RPMI7951 (cell line): ENCODE results near the gene TRPM1. TPM values are rescaled to one million over a fixed set of nuclear protein-coding genes. Genes with fewer than 3 reads are reported as not detected.
A peak's percentile ranks its signal among the peaks of the same experiment; 100 is the strongest.

Experiments
- DNase-seq: peaks from one replicate; pipeline ENCODE4 v3.0.0-alpha.2; 2012; ENCODE audit warnings: low read depth
- total RNA-seq: library from RNA; depleted of rRNA; stranded (reverse); fragments of >200 nt; shearing (Covaris generic); gene quantifications from 2 replicates; pipeline ENCODE4 v1.2.3, GENCODE V29; 2014

The TRPM1 gene
- total RNA-seq, 1 experiment from 2014 or later: not detected

DNA sequence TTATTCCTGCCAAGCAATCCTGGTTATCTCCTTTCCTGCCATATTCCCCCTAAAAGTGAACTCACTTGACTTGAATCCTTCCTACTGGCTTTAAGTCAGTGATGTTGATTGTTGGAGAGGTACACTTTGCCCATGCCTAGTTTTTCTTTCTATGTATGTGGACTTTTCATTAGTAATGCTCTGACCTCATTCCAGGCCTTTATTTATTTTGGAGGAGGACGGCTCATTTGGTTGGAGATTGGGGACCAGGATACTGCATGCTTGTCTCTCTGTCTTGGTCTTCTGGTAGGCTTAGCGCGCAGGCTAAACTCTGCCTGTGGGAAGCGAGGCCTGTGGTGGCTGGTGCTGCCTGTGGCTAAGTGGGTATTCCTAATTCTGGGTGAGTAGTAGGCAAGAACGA, 81.0 kb downstream of the TRPM1 start:
- DNase-seq: no peak

DNA sequence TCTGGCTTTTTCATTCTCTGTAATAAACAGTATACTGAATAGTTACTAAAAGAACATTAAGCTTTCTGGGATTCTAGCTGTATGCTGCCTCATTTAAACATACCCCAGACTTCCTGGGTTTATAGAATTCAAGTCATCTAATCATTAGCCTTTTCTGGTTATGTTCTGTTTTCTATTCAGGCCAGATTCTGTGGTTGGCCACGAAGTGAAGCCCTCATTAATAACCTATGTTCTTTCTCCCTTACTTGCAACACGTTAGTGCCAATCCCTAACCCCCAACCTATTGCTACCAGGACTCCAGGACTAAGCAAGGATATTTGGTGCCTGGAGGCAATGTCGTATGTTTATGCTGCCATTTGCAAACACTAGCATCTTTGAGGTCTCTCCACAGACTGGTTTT, 81.5 kb downstream of the TRPM1 start:
- DNase-seq: no peak

DNA sequence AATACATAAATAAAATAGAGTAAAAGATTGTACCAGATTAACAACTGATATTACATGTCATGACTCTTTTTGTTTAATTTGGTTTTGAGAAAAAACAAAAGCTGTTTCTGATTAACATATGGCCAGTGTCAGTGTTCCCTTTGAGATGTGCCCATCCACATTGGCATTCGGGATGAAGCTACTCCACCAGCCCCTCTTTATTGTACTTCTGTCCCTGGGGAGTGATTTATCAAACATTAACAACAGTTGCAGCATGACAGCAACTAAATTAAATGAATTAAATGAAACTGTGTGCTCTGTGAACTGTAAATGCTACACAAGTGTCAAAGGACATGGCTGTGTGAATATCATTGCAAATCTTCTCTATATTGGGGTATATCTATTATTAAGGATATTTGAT, 84.2 kb downstream of the TRPM1 start:
- DNase-seq: no peak

DNA sequence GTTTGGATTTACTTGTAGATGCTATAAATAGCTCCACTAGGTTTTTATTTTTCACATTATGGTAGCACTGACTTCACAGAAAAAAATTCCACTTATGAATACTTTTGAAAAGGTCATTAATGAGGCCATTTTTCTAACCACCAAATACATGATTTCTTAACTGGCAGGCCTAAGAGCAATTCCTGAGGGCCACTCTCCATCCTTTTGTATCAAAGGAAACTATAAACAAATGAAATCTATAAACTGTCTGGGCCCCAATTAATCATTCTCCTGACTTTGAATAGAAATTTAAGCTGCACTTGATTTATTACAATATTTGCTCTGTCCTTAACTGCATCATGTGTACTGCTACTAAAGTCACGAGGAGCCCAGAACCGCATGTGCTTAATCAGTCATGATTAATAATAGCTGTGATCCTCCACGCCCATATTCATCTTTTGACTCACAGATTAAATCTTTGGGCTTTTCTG, 85.0 kb downstream of the TRPM1 start:
- DNase-seq: no peak

DNA sequence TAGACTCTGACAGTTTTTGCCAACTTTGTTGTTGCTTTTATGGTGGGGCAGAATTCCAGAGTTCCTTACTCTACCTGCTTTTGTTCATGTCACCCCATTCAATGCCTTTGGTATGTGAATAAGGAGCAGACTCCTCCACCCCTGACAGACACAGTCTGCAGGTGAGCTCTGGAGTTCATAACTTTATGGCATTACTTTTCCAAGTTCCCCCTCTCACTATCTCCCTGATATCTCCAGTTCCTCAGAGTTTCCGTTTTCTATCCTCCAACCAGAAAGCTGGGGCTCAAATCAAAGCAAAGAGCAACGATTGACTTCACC, 87.0 kb downstream of the TRPM1 start:
- no peak for DNase-seq

DNA sequence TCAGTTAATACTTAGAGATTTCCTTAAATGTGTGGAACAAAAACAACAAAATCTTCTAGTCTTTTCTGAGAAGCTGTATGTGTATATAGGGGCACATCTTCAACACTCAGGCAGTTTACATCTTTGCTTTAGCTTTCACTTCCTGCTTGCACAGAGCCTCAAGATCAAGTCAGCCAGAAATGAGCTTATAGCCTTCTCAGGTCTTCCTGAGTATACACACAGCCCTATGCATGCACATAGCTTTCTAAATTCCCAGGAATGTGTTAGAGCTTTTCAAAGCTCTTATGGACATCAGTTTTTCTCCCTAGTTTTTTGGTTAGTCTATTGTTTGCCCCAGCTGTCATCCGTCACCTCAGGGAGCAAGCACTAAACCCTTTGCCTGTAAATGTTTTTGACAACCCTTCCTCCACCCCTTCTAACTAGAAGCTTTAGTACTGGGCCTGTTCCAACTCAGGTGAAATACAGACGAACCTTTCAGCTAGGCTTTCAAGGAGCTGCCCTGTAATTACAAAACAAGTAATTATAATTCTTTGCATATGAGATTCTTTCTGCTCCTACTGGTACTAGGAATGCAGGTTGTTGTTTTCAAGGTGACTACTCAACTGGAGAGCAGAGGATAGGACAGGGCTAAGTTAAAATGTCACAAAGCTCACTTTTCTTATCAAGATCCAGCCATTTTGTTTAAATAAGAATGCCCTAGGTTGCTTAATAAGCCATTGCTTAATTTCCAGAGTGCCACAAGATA, 87.5 kb downstream of the TRPM1 start:
- no peak for DNase-seq

DNA sequence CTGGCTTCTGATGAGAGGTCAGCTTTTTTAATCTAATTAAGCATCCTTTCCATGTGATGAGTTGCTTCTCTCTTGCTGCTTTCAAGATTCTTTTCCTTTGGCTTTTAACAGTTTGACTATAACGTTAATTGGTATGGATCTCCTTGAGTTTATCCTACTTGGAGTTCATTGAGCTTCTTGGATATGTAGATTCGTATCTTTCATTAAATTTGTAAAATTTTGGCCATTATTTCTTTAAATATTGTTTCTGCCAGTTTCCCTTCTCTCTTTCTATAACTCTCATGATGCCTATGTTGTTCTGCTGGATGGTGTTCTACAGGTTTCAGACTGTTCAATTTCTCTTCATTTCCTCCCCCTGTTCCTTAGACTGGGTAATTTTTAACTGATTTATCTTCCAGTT, 89.1 kb downstream of the TRPM1 start:
- no peak for DNase-seq

DNA sequence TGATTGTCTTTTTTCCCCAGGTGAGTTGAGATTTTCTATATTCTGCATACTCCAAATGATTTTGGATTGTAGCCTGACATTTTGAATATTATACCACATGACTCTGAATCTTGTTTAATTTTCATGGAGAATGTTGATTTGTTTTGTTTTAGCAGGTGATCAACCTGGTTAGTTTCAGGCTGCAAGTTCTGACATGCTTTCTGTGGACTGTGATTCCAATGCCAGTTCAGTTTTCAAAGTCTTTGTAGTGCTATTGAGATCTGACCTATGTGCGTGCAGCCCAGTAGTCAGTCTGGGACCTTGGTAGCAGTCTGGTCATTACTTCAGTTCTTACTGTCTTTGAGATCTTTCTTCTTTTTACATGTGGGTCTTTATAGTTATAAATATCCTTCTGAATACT, 91.5 kb downstream of the TRPM1 start:
- no peak for DNase-seq

DNA sequence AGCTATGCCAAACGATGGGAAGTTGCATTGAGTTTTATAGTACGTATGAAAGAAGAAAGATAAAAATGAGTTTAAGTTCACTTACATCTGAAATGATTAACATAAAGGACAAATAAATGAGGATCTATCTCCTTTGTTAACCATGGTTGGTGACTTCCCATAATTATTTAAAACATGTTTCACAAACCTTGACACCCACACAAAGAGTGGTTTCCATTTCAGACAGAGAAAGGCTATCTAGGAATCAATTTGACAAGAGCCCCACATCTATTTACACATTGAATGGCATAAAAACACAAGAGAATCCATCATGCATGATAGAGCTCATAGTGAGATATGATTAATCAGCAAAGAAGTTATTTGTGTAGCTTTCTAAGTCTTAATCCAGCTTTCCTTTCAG, 95.9 kb downstream of the TRPM1 start:
- no peak for DNase-seq

DNA sequence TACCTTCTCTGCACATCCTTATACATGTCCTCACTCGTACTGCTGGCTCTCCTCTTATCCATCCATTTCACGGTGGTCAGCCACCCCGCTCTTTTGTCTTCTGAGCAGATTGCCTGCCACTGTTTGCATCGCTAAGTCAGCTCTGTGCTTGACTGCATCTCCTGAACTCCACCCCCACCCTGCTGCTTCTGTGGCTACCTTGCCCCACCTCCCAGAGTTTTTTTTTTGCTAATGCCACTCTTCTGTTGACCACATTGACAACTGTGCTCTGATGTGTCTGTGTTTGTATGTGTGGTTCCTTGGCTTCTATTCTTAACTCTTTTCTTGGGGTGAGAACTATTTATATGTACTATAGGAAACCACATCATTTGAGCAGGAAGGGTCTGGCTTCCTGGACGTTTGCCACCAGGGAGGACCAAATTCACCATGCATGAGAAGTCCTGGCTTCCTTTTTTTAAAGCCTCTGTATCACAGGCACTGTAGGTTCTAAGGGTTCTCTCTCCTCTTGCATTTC, 97.2 kb downstream of the TRPM1 start:
- DNase-seq: no peak

DNA sequence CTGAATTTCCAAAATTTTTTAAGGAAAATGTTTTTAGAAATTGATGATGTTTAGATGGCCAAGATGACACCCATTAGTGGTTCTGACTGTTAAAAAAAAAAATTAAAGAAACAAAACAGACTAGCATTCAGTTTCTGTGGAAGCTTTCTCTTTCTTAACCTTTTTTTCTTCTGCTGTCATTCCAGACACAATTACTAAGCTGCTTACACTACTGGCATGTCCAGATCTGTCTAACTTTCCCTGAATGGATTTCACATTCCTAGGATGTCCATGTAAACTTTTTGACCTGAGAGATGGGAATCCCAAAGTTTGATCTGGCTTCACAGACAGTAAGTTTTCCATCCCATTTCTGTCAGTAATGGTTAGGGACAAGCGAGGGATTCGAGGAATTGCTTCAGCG, 99.8 kb downstream of the TRPM1 start:
- DNase-seq: no peak

DNA sequence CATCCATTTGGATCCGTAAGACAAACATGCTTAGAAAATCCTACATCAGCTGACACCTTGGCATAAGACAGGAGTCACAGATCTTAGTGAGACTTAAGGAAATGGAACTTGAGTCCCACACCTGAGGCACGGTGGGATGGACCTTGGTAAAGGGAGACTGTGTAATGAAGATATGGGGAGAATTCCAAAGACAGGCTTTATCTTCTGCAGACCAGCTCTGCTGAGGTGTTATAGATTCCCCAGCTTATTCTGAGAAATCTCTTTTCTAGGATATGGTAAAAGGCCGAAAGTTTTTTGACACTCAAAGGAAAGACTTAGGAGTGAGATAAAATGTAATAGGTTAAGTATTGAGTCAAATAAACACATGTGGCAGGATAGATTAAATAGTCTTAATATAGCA, 101.8 kb downstream of the TRPM1 start:
- DNase-seq: no peak

DNA sequence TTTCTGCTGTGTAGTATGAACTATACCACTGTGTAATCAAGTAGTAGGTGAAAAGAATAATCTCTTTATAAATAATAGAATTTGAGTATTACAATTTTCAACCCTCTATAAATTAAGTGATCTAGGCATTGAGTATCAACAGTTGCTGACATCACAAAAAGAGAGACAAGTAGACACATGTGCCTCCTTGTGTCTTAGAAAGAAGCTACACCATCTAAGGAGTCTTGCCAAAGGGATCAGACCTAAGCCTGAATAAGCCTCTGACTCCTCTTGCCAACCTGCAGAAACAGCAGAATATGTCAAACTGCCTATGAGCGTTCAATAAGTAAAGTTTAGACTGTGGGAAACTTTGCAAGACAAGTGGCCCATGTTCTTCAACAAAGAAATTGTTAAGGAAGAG, 104.3 kb downstream of the TRPM1 start:
- no peak for DNase-seq

DNA sequence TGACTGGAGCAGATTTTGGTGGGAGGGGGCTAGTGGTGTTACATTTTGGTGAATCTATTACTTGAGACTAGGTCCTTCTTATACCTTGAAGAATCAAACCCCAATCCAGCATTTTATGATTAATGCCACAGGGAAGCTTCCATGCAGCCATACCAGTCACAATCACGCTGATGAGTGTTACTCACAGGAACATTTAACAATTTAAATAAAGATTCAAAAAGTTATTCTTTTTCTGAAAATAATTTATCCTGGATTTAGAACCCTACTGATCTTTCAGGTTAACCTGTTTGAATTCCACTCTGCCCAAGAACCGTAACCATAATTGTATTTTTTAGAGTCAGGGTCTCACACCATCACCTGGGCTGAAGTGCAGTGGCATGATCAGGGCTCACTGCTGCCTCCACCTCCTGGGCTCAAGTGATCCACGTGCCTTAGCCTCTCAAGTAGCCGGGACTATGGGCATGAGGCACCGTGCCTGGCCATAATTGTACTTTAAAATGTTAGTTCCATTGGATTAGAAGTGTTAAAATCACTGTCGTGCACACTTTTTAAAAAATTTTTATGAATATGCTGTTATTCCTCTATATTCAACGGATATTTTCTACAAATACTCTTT, 109.2 kb downstream of the TRPM1 start:
- no peak for DNase-seq

DNA sequence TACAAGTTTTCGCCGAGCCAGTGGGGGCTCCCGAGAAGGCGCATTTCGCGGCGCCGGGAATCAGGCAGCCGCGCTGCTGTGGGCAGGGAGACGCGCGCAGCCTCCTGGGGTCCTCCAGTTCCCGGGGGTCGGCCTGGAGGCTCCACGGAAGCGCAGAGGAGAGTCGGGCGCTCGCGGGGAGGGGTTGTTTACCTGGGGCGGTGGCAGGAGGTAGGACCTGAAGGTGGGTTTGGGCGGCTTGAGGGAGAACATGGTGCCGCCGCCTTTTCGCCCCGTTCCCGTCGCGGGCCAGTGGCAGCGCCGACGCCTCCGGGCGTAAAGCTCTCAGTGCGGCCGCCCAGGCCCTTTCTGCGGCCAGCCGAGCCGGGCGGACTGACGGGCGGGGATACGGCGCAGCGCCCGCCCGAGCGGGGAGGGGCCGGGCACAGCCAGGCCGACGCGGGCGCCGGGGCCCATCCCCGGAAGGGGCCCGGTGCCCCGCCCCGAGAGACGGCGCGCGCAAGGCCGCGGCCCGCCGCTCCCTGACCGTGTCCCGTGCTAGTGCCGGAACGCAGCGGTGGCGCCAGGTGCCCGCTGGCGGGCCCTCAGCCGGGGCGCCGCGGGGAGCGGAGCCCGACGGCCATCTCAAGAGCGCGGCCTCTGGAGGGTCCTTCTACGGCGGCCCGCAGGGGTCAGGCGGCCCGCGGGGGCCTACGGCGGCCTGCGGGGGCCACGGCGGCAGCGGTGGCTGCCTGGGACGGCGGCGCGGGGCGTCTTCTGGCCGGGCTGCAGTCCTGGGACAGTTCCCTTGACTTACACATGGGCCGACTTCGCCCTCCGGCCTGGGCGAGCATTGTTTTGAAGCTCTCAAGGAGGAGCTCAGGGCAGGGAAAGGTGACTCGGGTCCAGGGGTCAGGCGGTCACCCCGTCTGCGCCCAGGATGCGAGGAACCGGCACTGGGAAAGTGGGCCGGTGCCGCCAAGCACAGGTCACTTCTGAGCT, 110.0 kb downstream of the TRPM1 start, which contains the start of gene MTMR10:
TSS of gene MTMR10 (minus strand) at position 374 of the 981 bp plus-strand sequence. CDS start at position 252, 122 bp downstream.
- DNase-seq: peak; percentile 86

DNA sequence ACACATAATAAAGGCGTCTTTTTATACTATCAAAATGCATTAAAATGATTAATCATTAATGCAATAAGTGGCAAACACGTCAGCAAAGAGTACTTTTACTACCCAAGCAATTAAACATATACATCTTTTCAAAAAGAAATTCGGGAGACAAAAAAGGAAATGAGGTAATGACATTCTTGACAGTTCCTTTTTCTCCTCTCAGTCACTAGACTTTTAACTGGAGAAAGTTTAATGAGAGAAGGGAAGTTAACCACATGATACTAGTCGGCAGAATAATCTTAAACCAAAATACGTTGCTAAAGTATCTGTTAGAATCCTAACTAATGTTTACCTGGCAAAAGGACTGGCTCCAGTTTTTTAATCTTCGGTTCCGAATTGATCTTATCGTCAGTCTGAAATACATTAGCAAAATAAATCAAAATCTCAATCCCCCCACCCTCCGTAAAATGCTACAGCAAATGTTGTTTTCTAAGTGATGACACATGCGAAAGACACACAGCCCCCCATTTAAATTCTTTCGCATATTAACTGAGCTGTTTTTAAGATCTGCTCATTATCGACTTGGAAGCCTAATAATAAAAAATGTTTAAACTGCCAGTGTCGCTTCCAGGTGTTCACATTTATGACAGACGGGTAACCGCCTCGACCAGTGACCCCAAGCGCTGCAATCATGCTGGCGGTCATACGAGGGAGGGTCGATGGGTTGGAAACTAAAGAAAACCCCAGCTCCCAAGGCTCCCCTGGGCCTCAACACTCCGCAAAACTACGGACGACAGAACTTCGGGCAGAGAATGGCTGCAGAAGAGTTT, 110.9 kb downstream of the TRPM1 start:
- no peak for DNase-seq

DNA sequence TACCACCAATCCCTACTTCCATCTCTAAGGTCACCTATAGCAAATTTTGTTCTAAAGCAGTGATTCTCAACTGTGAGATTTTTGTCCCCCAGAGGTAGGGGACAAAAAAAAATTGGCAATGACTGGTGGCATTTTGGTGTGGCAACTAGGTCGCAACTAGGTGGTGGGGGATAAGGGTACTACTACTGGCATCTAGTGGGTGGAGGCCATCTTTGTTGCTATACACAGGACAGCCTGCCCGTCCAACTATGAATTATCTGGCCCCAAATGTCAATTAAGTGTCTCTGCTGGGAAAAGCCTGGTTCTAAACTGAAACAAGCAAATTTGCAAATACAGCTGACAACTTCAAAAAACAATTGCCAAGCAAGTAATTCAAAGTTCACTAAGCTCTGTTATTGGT, 111.5 kb downstream of the TRPM1 start:
- peak; percentile 26 for DNase-seq

DNA sequence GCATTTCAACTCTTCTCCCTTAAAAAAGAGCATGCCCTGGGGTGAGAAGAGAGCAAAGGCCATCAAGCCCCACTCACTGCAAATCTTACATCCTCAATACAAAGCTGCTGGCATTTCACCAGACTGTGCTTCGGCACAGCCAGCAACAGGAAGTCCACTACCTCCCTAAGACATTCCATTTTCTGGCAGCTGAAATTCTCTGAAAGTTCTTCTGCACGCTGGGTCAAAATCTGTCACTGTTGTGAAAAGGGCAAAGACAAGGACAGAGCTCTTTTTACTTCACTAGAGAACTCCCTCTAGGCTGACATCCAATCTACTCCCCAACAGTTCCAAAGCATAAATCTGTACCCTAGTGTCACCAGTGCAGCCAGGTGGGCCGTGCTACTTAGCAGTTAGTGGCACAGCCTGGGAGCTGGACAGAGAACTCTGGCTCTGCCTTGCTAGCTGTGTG, 116.4 kb downstream of the TRPM1 start:
- peak; percentile 51 for DNase-seq

DNA sequence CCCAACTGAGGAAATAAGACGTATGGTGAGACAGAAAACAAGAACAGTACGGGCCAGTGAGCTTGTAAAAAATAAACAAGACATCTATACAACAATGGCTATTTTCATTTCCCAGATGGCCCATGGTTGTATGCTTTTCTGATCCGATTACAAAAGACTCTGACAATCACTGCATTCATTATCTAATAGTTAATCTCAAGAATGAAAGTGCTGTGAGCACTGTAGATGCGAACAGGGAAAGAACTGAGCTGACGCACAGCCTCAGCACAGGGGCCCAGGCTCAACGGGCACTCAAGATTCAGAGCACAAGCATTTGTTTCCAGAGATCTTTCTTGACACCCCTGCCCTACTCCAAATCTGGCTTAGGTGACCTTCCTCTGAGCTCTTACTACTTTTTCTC, 117.0 kb downstream of the TRPM1 start:
- no peak for DNase-seq

DNA sequence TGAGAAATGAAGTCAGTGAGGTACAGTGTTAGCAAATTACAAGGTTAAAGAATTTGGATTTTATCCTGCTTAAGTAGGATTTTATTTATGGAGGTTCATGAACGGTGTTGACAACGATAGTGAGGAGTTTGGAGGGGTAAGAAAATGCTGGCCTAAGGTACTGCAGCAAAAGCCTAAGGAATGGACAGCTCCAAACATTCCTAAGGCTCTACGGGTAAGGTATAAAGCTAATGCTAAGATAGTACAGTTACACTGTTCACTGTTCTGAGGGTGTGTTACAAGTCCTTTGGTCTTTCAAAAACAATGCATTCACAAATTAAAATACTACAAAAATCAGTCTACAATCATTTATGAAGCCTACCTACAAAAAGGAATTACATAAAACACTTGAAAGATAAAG, 117.4 kb downstream of the TRPM1 start:
- no peak for DNase-seq

DNA sequence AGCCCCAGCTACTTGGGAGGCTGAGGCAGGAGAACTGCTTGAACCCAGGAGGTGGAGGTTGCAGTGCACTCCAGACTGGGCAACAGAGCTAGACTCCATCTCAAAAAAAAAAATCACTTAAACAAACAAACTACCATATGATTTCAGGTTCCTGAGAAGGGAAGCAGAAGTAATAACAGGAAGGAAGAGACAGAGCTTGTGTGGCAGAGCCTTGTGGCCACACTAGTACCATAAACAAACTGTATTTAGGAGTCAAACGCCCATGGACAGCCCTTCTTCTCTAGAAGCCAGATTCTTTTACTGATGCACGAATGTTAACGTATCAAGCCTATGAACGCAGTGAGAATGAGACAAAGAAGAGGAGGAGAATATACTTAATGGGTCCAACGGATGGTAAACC, 122.1 kb downstream of the TRPM1 start:
- no peak for DNase-seq
